NCI-H146 treated with DMSO at 0.1 percent for 48 hours (cell line): ENCODE data around the gene PHYKPL.
"Not testable (repeated sequence)": the region's sequence is repeated elsewhere in the genome, so short reads cannot be mapped to it uniquely, and the experiment has no call there.

Experiments
- DNase-seq: peaks from one replicate; lab custom pipeline; 2025; ENCODE audit not compliant: unreplicated experiment; lab: John Stamatoyannopoulos, UW

Gene PHYKPL

DNA sequence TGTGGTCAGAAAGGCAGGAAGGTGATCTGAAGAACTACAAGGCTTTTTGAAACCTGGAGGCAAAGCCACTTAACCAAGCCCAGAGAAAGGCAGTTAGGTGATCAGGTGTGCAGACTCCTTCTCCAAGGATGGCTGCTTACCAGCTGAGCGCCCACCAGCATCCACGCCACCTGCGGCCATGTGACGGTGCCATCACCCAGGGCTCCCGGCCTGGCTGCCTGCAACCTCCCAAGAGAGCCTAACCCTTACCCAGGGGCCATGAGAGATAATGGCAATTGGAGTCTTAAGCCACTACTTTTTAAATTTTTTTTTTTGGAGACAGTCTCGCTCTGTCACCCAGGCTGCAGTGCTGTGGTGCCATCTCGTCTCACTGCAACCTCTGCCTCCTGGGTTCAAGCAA, 33.1 kb upstream of the PHYKPL start:
- no peak for DNase-seq

DNA sequence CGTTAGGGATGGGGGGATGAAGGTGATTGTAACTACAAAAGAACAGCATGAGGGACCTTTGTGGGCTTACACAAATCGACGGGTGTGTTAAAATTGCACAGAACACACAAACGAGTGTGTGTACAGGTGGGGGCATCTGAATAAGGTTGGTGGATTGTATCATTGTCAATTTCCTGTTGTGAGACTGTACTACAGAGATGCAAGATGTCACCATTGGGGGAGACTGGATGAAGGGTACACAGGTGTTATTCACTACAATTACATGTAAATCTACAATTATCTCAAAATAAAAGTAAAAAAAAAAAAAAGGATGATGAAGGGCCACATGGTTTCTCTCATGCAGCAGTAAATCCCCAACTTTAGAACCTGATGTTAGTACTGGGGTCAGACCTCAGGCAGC, 31.4 kb upstream of the PHYKPL start:
- DNase-seq = no peak

DNA sequence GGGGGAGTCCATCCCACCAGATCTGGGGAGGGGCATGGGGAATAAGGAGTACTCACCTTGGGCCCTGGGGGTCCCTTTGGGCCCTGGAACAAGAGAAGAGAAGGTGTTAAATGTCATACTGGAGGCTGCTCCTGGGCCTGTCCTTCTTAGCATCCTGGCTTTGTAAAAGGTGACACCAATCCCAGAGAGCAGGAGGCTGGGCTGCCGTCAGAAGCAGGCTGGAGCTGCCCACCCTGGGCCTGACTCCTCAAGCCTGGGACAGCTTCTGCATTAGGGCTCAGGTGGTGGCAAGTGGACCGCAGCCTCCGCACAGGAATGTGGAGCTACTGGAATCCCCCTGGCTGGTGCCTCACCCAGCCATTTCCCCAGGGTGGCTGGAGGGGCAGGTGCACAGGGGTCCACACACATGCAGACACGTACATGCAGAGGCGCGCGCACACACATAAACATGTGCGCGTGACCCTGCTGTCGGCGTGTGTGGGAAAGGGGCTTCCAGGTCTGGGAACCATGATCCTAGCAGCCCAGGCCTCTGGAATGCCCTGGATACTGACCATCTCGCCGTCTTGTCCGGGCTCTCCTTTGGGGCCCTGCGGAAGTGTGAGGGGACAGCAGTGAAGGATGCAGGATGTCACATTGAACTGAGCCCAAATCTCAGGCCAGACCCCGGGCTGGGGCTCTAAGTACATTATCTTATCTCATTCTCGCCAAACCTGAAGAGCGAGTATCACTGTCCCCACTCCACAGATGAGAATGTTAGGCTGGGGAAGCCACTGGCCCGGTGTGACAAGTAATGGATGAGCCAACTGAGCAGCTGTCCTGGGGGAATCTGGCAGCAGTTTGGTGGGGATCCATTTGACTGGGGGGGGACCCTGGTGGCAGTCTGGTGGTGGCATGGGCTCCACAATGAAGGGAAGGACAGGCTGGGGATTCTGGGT, 29.3 kb upstream of the PHYKPL start:
- no peak for DNase-seq

DNA sequence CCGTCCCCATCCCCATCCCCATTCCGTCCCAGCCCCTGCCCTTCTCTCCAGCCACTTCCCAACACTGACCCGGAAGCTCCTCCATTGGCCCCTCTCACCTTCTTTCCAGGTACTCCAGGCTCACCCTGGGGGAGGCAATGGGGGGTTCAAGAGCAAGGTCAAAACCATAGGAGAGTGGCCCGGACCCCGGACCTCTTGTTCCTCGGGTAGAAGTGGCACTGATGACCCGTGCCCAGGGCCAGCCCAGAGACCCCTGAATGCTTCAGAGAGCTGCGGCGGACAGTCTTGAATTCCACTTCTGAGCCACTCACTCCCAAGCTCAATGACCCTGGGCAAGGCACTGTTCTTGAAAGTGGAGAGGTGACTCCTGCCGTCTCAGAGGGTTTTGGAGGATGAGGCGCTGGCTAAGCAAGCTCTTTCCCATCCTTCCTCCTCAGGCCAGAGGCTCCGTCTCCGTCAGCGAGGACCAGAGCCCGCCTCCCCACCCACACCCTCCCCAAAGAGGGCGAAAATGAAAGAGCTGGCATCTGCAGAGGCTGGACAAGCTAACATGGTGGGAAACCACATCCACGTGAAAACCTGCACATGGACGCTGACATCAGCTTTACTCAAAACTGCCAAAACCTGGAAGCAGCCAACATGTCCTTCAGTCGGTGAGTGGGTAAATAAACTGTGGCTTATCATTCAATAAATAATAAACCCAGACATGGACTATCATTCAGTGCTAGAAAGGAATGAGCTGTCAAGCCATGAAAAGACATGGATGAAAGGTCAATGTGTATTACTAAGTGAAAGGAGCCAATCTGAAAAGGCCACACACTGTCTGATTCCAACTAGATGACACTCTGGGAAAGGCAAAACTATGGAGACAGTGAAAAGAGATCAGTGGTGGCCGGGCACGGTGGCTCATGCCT, 27.3 kb upstream of the PHYKPL start:
- no peak for DNase-seq

DNA sequence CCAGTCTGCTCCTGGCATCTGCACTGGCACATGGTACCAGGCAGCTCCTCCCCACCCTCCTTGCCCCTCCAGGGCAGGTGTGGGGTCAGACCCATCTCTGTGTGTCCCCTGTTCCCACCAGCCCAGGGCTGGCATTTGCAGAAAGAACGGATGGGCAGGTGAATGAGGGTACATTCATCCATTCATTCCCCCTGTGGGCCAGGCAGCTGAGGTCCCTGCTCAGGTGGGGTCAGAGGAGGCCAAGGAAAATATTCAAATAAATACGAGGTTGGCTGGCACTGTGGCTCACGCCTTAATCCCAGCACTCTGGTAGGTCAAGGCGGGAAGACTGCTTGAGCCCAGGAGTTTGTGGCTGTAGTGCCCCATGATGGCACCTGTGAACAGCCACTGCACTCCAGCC, 25.0 kb upstream of the PHYKPL start:
- DNase-seq = no peak

DNA sequence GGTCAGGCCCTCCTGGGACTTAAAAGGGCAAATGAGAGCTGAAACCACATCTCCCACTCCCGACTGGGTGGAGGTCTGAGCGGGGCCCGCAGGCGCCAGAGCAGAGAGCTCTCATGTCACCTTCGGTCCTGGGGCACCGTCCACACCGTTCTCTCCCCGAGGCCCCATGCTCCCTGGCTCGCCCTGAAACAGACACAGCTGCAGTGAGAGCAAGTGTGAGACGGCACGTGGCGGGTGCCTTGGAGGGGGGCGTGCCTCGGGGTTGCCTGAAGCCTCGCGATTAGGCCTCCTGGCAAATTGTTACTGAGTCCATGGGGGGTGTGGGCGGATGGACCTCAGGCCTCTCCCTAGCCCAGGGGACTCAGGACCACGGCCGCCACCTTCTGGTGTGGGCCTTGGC, 24.1 kb upstream of the PHYKPL start:
- DNase-seq = no peak

DNA sequence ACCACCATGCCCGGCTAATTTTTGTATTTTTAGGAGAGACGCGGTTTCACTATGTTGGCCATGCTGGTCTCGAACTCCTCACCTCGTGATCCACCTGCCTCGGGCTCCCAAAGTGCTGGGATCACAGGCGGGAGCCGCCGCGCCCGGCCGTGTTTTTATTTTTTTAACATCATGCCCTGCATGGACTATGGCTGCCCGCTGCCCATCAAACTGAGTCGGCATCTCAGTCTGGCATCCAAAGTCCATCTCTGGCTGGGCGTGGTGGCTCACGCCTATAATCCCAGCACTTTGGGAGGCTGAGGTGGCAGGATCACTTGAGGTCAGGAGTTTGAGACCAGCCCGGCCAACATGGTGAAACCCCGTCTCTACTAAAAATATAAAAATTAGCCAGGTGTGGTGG, 21.0 kb upstream of the PHYKPL start:
- not testable (repeated sequence) for DNase-seq

DNA sequence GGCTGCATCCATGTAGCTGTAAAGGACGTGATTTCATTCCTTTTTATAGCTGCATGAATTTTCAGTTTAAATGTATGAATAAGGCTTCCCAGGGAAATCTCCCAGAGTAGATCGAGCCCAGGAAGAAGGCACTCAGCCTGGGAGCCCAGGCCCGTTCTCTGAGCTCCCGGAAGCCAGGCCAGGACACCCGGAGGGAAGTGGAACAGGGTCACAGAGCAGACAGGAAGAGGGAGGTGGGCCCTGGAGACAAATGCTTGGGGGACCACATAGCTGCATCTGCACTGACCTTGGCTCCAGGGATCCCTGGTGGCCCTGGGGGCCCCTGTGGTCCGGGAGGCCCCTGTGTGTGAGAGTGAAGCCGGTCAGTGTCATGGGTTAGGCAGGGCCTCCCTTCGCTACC, 19.7 kb upstream of the PHYKPL start:
- DNase-seq = no peak

DNA sequence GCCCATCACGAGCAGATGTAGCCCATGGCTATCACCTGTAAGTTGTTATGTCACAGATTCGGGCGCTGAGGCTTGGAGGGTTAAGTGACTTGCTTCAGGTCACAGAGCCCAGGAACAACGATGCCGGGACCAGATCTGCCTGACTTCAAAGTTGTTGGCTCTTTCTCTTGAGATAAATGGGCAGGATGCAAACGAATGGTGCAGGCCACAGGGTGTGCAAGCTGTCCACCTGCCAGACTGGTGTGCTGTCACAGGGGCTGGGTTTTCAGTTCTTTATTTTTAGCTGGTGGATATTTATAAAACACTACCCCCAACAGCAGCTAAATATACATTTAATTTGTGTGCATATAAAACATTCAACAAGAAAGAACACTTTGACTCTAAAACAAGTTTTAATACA, 17.7 kb upstream of the PHYKPL start:
- no peak for DNase-seq

DNA sequence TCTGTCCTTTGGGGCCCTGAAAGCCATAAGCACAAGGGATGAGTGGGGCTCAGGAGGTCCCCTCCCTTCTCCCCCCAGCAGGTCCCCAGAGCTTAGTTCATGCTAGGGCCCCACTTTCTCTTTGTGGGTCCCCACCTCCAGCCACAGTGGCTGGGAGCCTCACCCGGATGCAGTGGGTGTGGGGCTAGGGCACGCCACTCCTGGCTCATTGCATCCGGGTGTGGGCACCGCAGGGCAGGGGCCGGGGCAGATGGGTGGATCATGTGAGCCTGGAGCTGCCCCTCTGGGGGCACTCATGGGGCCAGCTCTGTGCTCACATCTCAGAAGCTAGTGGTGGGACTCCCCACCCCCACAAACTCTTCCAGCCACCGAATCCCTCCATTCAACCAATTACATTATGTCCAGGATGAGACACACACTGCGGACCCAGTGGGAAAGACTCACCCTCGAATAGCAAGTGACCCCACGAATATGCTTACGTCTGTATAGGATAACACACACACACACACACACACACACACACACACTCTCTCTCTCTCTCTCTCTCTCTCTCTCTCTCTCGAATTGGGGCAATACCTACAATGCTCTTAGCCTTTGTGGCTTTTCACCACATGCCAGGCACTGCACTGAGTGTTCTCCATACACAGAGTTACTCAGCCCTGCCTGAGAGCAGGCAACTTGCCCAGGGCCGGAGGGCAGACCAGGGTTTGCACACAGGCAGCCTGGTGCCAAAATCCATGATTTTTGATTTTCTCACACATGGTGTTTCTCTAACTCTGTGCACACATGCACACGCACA, 16.8 kb upstream of the PHYKPL start:
- no peak for DNase-seq

DNA sequence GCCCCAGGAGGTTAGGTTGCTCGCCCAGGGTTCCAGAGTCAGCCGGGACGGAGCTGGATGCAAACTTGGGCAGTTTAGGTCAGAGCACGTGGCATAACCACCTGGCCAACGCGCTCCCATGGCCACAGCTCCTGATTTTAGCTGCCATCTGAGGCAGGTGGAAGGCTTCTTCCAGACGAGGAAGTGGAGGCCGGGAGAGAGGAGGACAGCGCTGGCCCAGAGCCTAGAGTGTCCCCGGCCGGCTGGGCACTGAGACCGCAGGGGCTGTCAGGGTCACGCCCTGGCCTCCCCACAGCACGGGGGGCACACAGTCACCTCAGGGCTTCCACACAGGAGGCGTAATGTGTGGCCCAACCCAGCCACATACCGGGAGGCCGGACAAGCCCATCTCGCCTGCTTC, 16.1 kb upstream of the PHYKPL start:
- no peak for DNase-seq

DNA sequence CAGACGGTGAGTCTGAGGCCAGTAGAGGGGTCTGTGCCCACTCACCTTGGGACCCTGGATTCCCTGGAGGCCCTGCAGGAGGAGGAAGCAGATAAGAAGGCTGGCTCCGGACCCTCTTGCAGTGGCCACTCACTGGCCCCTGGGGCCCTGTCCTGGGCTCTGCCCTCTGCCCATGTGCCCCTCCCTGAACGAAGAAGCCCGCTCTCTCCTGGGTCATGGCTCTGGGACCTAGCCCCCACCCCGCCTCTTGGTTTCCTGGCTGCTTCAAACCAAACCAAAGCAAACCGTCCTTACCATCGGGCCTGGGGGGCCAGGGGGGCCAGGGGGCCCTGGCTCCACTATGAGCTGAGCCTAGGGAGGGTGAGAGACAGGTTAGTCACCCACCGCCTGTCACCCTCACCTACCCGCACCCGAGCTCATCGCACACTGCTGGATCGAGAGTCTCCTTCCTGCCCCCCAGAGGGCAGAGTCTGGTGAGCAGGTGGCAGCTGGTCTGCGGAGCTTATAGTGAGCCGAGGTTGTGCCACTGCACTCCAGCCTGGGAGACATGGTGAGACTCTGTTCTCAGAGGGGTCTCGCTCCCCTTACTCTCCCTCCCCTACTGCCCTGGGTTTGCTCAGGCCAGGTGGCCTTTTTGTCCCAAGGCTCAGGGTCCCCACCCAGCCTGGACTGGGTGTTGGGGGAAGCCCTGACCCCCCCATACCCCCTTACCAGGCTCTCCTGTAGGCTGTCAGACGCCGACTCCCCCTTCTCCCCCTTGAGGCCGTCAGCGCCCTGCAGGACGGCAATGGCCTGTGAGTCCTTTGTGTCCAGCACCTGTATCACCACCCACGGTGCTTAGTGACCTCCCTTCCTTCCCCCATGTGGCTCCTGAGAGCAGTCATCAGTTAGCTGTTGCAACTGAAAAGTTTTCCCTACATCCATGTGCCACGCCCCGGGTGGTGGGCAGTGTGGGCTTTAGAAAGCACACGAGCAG, 15.2 kb upstream of the PHYKPL start:
- no peak for DNase-seq

DNA sequence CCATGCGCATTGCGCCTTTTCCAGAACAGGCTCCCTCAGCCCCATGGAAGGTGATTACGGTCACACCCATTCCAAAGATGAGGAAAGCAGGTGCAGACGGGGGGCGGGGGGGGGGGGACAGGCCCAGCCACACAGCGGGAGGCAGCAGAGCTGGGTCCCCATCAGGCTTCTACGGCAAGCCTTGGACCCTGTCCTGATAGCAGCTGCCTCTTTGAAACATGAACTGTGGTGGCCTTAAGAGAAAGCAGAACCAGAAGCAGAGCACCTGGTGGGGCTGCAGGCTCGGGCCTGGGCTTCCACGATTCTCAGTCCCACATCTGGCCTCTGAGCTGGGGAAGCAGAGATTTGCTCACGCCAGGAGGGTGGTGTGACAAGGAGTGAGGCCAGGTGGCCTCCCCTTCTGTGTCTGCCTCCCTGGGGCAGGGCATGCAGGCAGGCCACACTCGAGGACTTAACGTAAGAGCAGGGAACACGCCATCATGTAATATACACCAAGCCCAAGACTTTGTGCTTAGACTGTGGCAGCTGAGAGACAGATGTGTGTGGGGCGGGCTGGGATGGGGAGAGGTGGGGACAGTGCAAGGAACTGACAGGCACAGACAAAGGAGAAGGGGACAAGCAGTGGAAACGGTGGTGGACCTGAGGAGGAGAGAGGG, 14.2 kb upstream of the PHYKPL start:
- no peak for DNase-seq

DNA sequence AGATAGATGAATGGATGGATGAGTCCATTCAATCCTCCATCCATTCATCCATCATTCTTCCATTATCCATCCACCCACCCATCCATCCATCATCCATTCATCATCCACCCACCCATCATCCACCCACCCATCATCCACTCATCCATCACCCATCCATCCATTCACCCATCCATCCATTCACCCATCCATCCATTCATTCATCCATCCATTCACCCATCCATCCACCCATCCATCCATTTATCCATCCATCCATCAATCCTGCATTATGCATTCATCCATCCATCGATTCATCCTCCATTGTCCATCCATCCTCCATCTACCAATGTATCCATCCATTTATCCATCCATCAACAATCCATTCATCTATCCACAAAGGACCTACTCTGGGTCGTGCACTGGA, 12.8 kb upstream of the PHYKPL start:
- no peak for DNase-seq

DNA sequence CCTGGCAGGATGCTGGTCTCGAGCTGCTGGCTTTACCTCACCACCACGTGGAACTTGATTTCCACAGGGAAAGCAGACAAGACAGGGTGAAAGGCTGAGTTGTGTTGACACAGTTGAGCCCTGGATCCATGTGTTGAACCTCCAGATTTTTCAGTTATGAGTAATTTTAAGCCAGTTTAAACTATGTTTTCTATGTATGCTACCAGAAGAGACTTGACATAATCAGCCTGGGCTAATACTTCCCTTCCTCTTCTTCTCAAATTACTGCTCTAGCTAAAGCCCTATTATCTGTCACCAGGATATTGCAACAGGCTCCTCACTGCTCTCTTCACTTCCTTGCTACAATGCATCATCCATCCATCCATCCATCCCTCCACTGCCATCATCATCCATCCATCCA, 12.0 kb upstream of the PHYKPL start:
- no peak for DNase-seq

DNA sequence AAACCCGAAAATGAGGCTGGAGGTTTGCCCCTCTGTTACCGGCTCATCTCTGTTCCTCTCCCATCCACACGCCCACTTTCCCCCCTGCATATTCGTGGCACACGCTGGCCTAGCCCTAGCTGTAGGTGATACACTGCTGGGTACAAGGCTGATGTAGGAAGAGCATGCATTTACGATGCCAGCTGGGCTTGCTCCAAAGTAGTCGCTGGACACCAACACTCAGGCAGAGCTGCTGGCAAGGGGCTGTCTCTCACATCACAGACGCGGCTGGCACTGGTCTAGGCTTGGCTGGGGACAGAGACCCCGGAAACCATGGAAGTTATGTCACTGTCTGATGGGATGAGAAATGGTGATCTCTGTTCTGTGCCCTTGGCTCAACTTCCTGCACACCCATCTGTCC, 9.8 kb upstream of the PHYKPL start:
- DNase-seq = no peak

DNA sequence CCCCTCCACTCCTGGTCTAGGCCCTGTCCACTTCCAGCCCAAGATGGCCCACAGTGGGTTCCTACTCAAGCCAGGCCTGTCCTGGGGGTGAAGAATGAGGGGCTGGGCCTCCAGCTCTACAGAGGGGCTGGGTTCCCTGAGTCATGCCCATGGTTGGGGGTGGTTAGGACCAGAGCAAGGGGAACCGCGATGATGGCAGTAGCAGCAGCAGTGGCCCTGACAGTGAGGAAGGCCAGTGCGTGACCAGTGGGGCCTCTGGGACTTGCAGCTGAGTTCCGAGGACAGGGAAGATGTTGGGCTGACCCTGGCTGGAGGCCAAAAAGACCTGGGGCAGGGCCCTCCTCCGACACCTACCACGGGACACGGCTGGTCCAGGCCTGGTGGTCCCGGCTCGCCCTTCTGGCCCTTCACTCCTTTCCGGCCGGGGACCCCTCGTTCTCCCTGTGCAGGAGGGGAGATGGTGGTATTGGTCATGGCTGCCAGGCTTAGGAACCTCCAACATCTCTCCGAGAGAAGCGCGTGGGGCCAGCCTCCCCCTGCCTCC, 9.2 kb upstream of the PHYKPL start:
- no peak for DNase-seq

DNA sequence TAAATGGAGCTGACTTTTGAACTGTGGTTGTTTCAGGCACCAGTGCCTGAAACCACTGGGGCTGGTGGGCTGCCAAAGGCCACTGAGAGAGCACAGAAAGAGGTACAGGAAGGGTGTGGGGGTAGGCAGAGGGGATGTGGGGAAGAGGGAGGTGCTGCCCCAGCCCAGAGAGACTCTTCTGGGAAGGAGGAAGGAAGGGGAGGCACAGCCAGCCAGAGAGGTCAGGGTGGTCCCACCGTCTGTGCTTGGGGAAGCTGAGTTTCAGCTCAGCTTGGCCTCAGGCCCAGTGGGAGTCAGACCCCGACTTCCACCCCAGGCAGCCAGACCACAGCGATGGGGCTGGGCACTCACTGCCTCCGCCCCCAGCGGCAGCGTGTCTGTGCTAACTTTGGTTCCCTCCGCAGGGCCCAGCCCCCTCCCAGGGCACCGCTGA, 8.6 kb upstream of the PHYKPL start:
- DNase-seq = no peak

DNA sequence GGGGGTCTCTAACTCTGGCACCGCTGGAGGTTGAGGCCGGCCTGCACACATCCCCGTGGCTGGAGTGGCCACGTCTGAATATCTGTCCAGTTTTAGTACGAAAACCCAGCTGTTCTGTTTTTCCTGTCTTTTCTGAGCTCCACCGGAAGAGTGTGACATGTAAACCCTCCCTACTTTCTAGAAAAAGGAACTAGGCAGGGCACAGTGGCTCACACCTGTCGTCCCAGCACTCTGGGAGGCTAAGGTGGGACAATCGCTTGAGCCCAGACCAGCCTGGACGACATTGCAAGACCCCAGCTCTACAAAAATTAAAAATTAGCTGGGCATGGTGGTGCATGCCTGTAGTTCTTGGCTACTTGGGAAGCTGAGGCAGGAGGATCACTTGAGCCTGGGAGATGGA, 8.2 kb upstream of the PHYKPL start:
- no peak for DNase-seq
